Fibroblast of lung (primary cell): Measurements from ENCODE around the gene PDGFC. TPM values are rescaled to one million over a fixed set of nuclear protein-coding genes. Genes with fewer than 3 reads are reported as not detected.

ENCODE experiments used
- DNase-seq, 2 donors: peaks; one replicate each; pipeline versions ENCODE4 v3.0.0 to v3.0.0-alpha.2; 2010; ENCODE audit warnings: low read depth in 2 of 2
- H2AFZ ChIP-seq: 2 replicates; pipeline ENCODE4 v1.5.1; 2012; ENCODE audit warnings: low read length, control low read depth, inconsistent platforms
- H3K27ac ChIP-seq: 2 replicates; pipeline ENCODE4 v1.5.1; 2011; ENCODE audit warnings: low read length, control low read depth; ENCODE audit not compliant: insufficient read depth
- H3K27me3 ChIP-seq: 2 replicates; pipeline ENCODE4 v1.5.1; 2011; ENCODE audit warnings: mild to moderate bottlenecking, low read length; ENCODE audit not compliant: control insufficient read depth, insufficient read depth
- H3K36me3 ChIP-seq: 2 replicates; pipeline ENCODE4 v1.5.1; 2011; ENCODE audit warnings: low read length; ENCODE audit not compliant: control insufficient read depth, insufficient read depth
- H3K4me1 ChIP-seq: 2 replicates; pipeline ENCODE4 v1.5.1; 2011; ENCODE audit warnings: low read length; ENCODE audit not compliant: control insufficient read depth, insufficient read depth; ENCODE audit errors: extremely low read depth
- H3K4me2 ChIP-seq: 2 replicates; pipeline ENCODE4 v1.5.1; 2011; ENCODE audit warnings: low read length, control low read depth; ENCODE audit not compliant: insufficient read depth; ENCODE audit errors: extremely low read depth
- H3K4me3 ChIP-seq, 4 experiments: fragments of 200-600 bp in 1 of 4; sonication (generic) in 1 of 4; replicated peaks in 1 of 4; 2 replicates each; pipeline ENCODE4 v1.5.1; 2011 to 2016; ENCODE audit warnings: low read length in 4 of 4, low read depth in 3 of 4, mild to moderate bottlenecking in 3 of 4, control low read depth in 2 of 4, inconsistent platforms in 1 of 4, mixed read lengths in 1 of 4; ENCODE audit not compliant: insufficient read depth in 1 of 4; ENCODE audit errors: control extremely low read depth in 1 of 4
- H3K79me2 ChIP-seq: 2 replicates; pipeline ENCODE4 v1.5.1; 2012; ENCODE audit warnings: mild to moderate bottlenecking, low read length, inconsistent platforms; ENCODE audit not compliant: control insufficient read depth, insufficient read depth
- H3K9ac ChIP-seq: 2 replicates; pipeline ENCODE4 v1.5.1; 2011; ENCODE audit warnings: mild to moderate bottlenecking, low read length, control low read depth; ENCODE audit not compliant: insufficient read depth
- H3K9me3 ChIP-seq: 2 replicates; pipeline ENCODE4 v1.5.1; 2012; ENCODE audit warnings: low read depth, low read length; ENCODE audit not compliant: control insufficient read depth, insufficient read depth
- H4K20me1 ChIP-seq: 2 replicates; pipeline ENCODE4 v1.5.1; 2011; ENCODE audit warnings: low read length; ENCODE audit not compliant: control insufficient read depth, insufficient read depth; ENCODE audit errors: extremely low read depth
- EZH2 ChIP-seq: IDR thresholded peaks from 2 replicates; pipeline ENCODE4 v1.5.1; 2012; ENCODE audit warnings: low read length, control low read depth, mild to moderate bottlenecking; ENCODE audit errors: missing control alignments
- polyA plus RNA-seq, 2 donors: library from polyadenylated mRNA; depleted of rRNA in 1 of 2; stranded (reverse) in 1 of 2; unstranded in 1 of 2; fragments of >200 nt; gene quantifications; 2 replicates each; pipeline ENCODE4 v1.2.1, GENCODE V29; 2011 to 2012; ENCODE audit warnings: missing spikeins in 1 of 2
- total RNA-seq: library from RNA; depleted of rRNA; stranded (reverse); fragments of >200 nt; gene quantifications from 2 replicates; pipeline ENCODE4 v1.2.1, GENCODE V29; 2014
- TF ChIP-seq, protein P1 (sequence below), 2 donors: IDR thresholded peaks in 1 of 2; conservative IDR thresholded peaks in 1 of 2; 1 replicate in 1 of 2; 2 replicates in 1 of 2; pipeline ENCODE4 v1.5.1; 2011 to 2012; ENCODE audit warnings: low read length in 2 of 2, control low read depth in 1 of 2, inconsistent platforms in 1 of 2, low read depth in 1 of 2, mild to moderate bottlenecking in 1 of 2

PDGFC gene
- total and polyA plus RNA-seq, 2 donors (not counting 1 experiment from before 2014, with no cell fraction given): 43.4 to 103 TPM

DNA sequence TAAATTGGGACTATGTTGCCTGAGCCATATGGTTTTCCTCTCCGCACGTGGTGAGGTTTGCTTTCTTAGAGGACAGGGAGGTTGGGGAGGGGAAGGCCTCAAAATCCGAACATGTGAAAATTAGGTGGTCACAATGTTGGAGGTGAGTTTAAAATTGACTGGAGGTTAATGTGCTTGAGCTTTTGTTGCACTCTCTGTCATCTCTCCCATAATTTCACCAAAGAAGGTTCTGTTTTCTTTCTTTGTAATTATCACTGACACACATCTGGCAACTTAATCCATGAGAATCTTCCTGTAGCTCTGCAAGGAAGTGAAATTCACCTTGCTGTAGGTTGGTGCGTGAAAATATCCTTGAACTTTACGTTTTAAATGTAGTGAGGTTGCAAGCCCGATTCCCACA is 225.5 kb downstream of the PDGFC start:
- Histone ChIP-seq H3K9ac (no peak overlapping the region), H3K4me1 (peaks cover 2% of the 10 kb centered on the region), H3K36me3 (no peaks in the 10 kb centered on the region), H3K9me3 (no peaks in the 10 kb centered on the region), H4K20me1 (no peaks in the 10 kb centered on the region), H3K27me3 (no peaks in the 10 kb centered on the region), H3K4me3 (no peak overlapping the region), H3K79me2 (no peaks in the 10 kb centered on the region), H3K27ac (no peak overlapping the region), H2AFZ (no peak overlapping the region), H3K4me2 (no peak overlapping the region)
- TF ChIP-seq, protein P1, sequence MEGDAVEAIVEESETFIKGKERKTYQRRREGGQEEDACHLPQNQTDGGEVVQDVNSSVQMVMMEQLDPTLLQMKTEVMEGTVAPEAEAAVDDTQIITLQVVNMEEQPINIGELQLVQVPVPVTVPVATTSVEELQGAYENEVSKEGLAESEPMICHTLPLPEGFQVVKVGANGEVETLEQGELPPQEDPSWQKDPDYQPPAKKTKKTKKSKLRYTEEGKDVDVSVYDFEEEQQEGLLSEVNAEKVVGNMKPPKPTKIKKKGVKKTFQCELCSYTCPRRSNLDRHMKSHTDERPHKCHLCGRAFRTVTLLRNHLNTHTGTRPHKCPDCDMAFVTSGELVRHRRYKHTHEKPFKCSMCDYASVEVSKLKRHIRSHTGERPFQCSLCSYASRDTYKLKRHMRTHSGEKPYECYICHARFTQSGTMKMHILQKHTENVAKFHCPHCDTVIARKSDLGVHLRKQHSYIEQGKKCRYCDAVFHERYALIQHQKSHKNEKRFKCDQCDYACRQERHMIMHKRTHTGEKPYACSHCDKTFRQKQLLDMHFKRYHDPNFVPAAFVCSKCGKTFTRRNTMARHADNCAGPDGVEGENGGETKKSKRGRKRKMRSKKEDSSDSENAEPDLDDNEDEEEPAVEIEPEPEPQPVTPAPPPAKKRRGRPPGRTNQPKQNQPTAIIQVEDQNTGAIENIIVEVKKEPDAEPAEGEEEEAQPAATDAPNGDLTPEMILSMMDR (conservative IDR thresholded peaks at IDR 0.05 in 1 of 2, IDR thresholded peaks at IDR 0.05 in 1 of 2; ENCODE audit: low read depth in 1 of 2, low read length in 2 of 2): no peak
- no peak for TF ChIP-seq EZH2
- DNase-seq: no peak

DNA sequence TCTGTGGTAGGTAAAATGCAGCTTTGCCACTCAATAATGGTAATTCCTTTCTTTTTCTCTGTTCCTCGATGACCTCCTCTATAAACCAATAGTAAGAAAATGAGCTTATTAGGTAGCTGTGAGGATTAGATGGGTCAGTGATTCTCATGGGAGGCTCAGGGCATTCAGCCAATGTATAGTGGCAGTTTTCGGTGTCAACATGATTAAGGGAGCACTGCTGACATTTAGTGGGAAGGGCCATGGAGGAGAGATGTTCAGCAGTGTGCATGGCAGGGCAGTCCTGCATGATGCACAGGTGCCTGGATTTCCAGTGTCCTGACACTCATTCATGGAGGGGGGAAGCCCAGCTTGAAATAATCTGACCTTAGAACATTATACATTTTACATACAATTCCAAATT is 232.8 kb downstream of the PDGFC start:
- Histone ChIP-seq H3K9me3 (no peaks in the 10 kb centered on the region), H3K9ac (no peak overlapping the region), H3K4me2 (no peak overlapping the region), H3K4me3 (no peak overlapping the region), H2AFZ (no peak overlapping the region), H3K36me3 (no peaks in the 10 kb centered on the region), H3K27ac (no peak overlapping the region), H3K79me2 (no peaks in the 10 kb centered on the region), H3K4me1 (peaks cover 4% of the 10 kb centered on the region), H4K20me1 (no peaks in the 10 kb centered on the region), H3K27me3 (no peaks in the 10 kb centered on the region)
- no peak for DNase-seq
- no peak for TF ChIP-seq EZH2

DNA sequence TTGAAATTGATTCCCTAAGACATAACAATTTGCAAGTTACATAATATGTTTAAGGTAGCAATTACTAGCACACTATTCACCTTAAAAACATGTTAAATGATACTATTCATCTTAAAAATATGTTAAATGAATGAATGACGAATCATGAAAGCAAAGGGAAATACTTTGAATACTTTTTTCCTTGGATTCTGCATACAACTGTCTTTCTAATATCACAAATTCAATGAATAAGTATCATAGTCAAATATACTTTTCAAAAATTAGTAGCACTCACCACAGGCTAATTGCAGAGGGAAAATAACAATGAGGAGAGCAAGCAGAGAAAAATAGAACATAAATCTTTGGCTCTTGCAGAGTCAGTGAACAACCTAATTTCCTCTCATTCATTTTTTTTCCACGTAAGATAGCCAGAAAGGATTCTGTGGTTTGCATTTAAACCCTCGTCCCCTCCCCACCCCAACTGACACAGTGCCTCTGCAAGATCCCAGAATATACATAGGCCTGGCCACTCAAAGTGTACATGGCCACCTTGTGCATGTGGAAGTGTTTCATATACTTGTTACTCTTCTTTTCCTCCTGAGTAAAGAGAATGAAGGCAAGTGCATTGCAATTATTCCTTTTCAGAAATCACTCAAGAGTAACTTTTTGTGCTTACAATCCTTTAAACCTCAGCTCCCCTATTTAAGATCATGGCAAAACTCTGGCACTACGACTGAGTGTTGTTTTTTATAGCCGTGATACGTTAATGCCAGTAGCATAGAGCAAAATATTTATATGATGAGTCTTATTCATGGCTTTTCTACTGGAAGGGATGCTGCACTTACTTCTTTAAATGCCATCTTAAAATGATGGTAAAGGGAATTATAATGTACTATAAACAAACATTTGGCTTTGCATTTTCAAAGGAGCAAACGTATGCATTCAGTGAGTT is 236.4 kb downstream of the PDGFC start:
- Histone ChIP-seq H3K9me3 (no peaks in the 10 kb centered on the region), H3K79me2 (no peaks in the 10 kb centered on the region), H3K9ac (no peak overlapping the region), H4K20me1 (no peaks in the 10 kb centered on the region), H3K27me3 (no peaks in the 10 kb centered on the region), H3K36me3 (no peaks in the 10 kb centered on the region), H3K4me2 (peak overlapping the region; percentile 0), H3K4me3 (no peak overlapping the region), H2AFZ (peak overlapping the region; percentile 20), H3K27ac (no peak overlapping the region), H3K4me1 (peaks cover 4% of the 10 kb centered on the region)
- no peak for TF ChIP-seq EZH2
- TF ChIP-seq, protein P1 (conservative IDR thresholded peaks at IDR 0.05 in 1 of 2, IDR thresholded peaks at IDR 0.05 in 1 of 2; ENCODE audit: low read depth in 1 of 2, low read length in 2 of 2): no peak
- peak in 1 of 2 donors; percentile 69 for DNase-seq
